GM23338 (cell line): ENCODE measurements around the gene SFPQ. TPM values are rescaled to one million over a fixed set of nuclear protein-coding genes. Genes with fewer than 3 reads are reported as not detected.

Experiments used
- ATAC-seq: fragments of 200-7000 bp; cut with Tn5 transposase; 3 replicates; pipeline ENCODE4 v1.9.1; 2020
- DNase-seq: peaks from one replicate; pipeline ENCODE4 v3.0.0-alpha.2; 2015; ENCODE audit warnings: low spot score
- H2AFZ ChIP-seq: fragments of 200-600 bp; sonication (generic); 2 replicates; pipeline ENCODE4 v1.8.0; 2016; ENCODE audit warnings: antibody characterized with exemption, mild to moderate bottlenecking, moderate library complexity
- H3F3A ChIP-seq: fragments of 200-600 bp; sonication (generic); replicated peaks from 2 replicates; pipeline ENCODE4 v1.8.0; 2017; ENCODE audit warnings: antibody characterized with exemption, mixed run types, low read depth
- H3K27ac ChIP-seq: fragments of 200-600 bp; sonication (generic); 2 replicates; pipeline ENCODE4 v1.6.1; 2016; ENCODE audit warnings: low read depth
- H3K27me3 ChIP-seq: fragments of 200-600 bp; sonication (generic); 2 replicates; pipeline ENCODE4 v1.8.0; 2016; ENCODE audit warnings: mild to moderate bottlenecking, mixed run types, moderate library complexity; ENCODE audit not compliant: insufficient read depth
- H3K36me3 ChIP-seq: fragments of 200-600 bp; sonication (generic); 2 replicates; pipeline ENCODE4 v1.8.0; 2016; ENCODE audit warnings: mild to moderate bottlenecking; ENCODE audit not compliant: insufficient read depth
- H3K4me1 ChIP-seq: fragments of 200-600 bp; sonication (generic); 2 replicates; pipeline ENCODE4 v1.8.0; 2016; ENCODE audit warnings: mild to moderate bottlenecking, moderate library complexity; ENCODE audit not compliant: insufficient read depth
- H3K4me2 ChIP-seq: fragments of 200-600 bp; sonication (generic); 2 replicates; pipeline ENCODE4 v1.7.1; 2017; ENCODE audit warnings: mixed run types
- H3K4me3 ChIP-seq: fragments of 200-600 bp; sonication (generic); 2 replicates; pipeline ENCODE4 v1.6.1; 2016; ENCODE audit warnings: mixed run types
- H3K79me2 ChIP-seq: fragments of 200-600 bp; sonication (generic); replicated peaks from 2 replicates; pipeline ENCODE4 v1.8.0; 2017; ENCODE audit warnings: mild to moderate bottlenecking; ENCODE audit not compliant: insufficient read depth
- H3K9me2 ChIP-seq: fragments of 200-600 bp; sonication (generic); 2 replicates; pipeline ENCODE4 v1.8.0; 2017; ENCODE audit not compliant: insufficient read depth
- H4K20me1 ChIP-seq: fragments of 200-600 bp; sonication (generic); replicated peaks from 2 replicates; pipeline ENCODE4 v1.8.0; 2017; ENCODE audit warnings: mild to moderate bottlenecking; ENCODE audit not compliant: insufficient read depth
- H3K27ac Mint-ChIP-seq: 2 replicates; pipeline ENCODE4 v1.8.0; 2020; ENCODE audit warnings: inconsistent platforms, mild to moderate bottlenecking, moderate library complexity, mixed read lengths
- H3K27me3 Mint-ChIP-seq: 3 replicates; pipeline ENCODE4 v1.8.0; 2022; ENCODE audit warnings: low read depth, mild to moderate bottlenecking, moderate library complexity, mixed read lengths, inconsistent platforms; ENCODE audit not compliant: insufficient read depth, poor library complexity
- H3K36me3 Mint-ChIP-seq: 3 replicates; pipeline ENCODE4 v1.8.0; 2021; ENCODE audit warnings: low read depth, mild to moderate bottlenecking, inconsistent platforms, moderate library complexity, mixed read lengths
- H3K4me1 Mint-ChIP-seq: 3 replicates; pipeline ENCODE4 v1.8.0; 2020; ENCODE audit warnings: mild to moderate bottlenecking, inconsistent platforms, mixed read lengths
- H3K4me3 Mint-ChIP-seq: 3 replicates; pipeline ENCODE4 v1.8.0; 2021; ENCODE audit warnings: moderate library complexity, mild to moderate bottlenecking, inconsistent platforms, mixed read lengths
- H3K9me3 Mint-ChIP-seq: 3 replicates; pipeline ENCODE4 v1.8.0; 2020; ENCODE audit warnings: moderate library complexity, mild to moderate bottlenecking, inconsistent platforms, mixed read lengths
- CREB1 ChIP-seq: fragments of 250-450 bp; sonication (Bioruptor Pico); IDR thresholded peaks from 2 replicates; pipeline ENCODE4 v1.5.0; 2020; ENCODE audit warnings: low read depth, mild to moderate bottlenecking, moderate library complexity
- CTCF ChIP-seq, 2 experiments: fragments of 200-600 bp in 1 of 2; sonication (generic) in 1 of 2; conservative IDR thresholded peaks; 2 replicates each; pipeline versions ENCODE4 v1.5.1 to v1.6.1; 2016 to 2017; ENCODE audit warnings: antibody characterized with exemption in 2 of 2, low read depth in 2 of 2, mild to moderate bottlenecking in 2 of 2, moderate library complexity in 1 of 2
- EZH2 ChIP-seq: fragments of 200-600 bp; sonication (generic); IDR thresholded peaks from one replicate; pipeline ENCODE4 v1.8.0; 2017; ENCODE audit warnings: antibody characterized with exemption, mild to moderate bottlenecking, low read depth; ENCODE audit not compliant: unreplicated experiment
- EZH2phosphoT487 ChIP-seq: fragments of 200-600 bp; sonication (generic); IDR thresholded peaks from one replicate; pipeline ENCODE4 v1.8.1; 2018; ENCODE audit warnings: antibody characterized with exemption; ENCODE audit not compliant: unreplicated experiment
- JUNB ChIP-seq: IDR thresholded peaks from one replicate; pipeline ENCODE4 v1.6.1; 2016; ENCODE audit warnings: antibody characterized with exemption; ENCODE audit not compliant: unreplicated experiment
- NANOG ChIP-seq: IDR thresholded peaks from 2 replicates; pipeline ENCODE4 v1.6.1; 2016; ENCODE audit warnings: antibody characterized with exemption, borderline replicate concordance
- POLR2AphosphoS5 ChIP-seq: IDR thresholded peaks from 2 replicates; pipeline ENCODE4 v1.6.1; 2016; ENCODE audit warnings: antibody characterized with exemption, low read depth
- REST ChIP-seq: IDR thresholded peaks from one replicate; pipeline ENCODE4 v1.6.1; 2018; ENCODE audit warnings: antibody characterized with exemption; ENCODE audit not compliant: unreplicated experiment
- STAT1 ChIP-seq: IDR thresholded peaks from one replicate; pipeline ENCODE4 v1.6.1; 2016; ENCODE audit warnings: antibody characterized with exemption; ENCODE audit not compliant: unreplicated experiment
- ZNF114 ChIP-seq: fragments of 250-450 bp; sonication (Bioruptor Pico); IDR thresholded peaks from 2 replicates; pipeline ENCODE4 v1.5.0; 2020; ENCODE audit warnings: mild to moderate bottlenecking, moderate library complexity
- ZNF331 ChIP-seq: fragments of 250-450 bp; sonication (Bioruptor Pico); IDR thresholded peaks from 2 replicates; pipeline ENCODE4 v1.5.0; 2020; ENCODE audit warnings: low read depth, mild to moderate bottlenecking, moderate library complexity
- ZNF462 ChIP-seq: fragments of 250-450 bp; sonication (Bioruptor Pico); IDR thresholded peaks from 2 replicates; pipeline ENCODE4 v1.5.0; 2020; ENCODE audit warnings: mild to moderate bottlenecking, moderate library complexity
- polyA plus RNA-seq: library from polyadenylated mRNA; unstranded; fragments of >200 nt; fragmentation: Nextera tagmentation; extraction: Ambion mirVana; gene quantifications from 2 replicates; pipeline ENCODE4 v1.2.1, GENCODE V29; 2016
- total RNA-seq: library from RNA; depleted of rRNA; stranded (reverse); fragments of >200 nt; shearing (Covaris generic); gene quantifications from 2 replicates; pipeline ENCODE4 v1.2.3, GENCODE V29; 2014
- TF ChIP-seq, protein P1 (sequence below): IDR thresholded peaks from 2 replicates; pipeline ENCODE4 v1.6.1; 2016; ENCODE audit warnings: antibody characterized with exemption

The SFPQ gene
- total and polyA plus RNA-seq, 2 experiments from 2014 or later, result 258 to 352 TPM

GRCh38 chr1:35184495-35185199, 8.3 kb downstream of the SFPQ start:
- Histone ChIP-seq H4K20me1 (peaks cover 87% of the 10 kb centered on the region), H3K4me1 (no peaks in the 10 kb centered on the region; the same call in 1 of the 2 replicates), H3K27ac (no peak overlapping the region), H3K79me2 (peaks cover 100% of the 10 kb centered on the region), H3K36me3 (peaks cover 99% of the 10 kb centered on the region), H3K4me3 (no peak overlapping the region), H2AFZ (no peak overlapping the region), H3F3A (peaks cover 67% of the 10 kb centered on the region), H3K9me2 (no peaks in the 10 kb centered on the region), H3K4me2 (no peak overlapping the region), H3K27me3 (no peaks in the 10 kb centered on the region)
- Mint-ChIP-seq H3K9me3 (no peaks in the 10 kb centered on the region), H3K4me3 (no peak overlapping the region), H3K4me1 (peaks cover 44% of the 10 kb centered on the region), H3K27ac (no peak overlapping the region), H3K36me3 (peaks cover 100% of the 10 kb centered on the region), H3K27me3 (peaks cover 11% of the 10 kb centered on the region)
- no peak for DNase-seq
- TF ChIP-seq EZH2, result no peak
- no peak for TF ChIP-seq NANOG
- TF ChIP-seq ZNF114 (CRISPR knock-in tag), result no peak
- no peak for TF ChIP-seq REST
- no peak for TF ChIP-seq JUNB
- no peak for TF ChIP-seq STAT1
- TF ChIP-seq ZNF462 (CRISPR knock-in tag), result no peak
- no peak for TF ChIP-seq CTCF (conservative IDR thresholded peaks at IDR 0.05; ENCODE audit: low read depth in 2 of 2)
- TF ChIP-seq, protein P1, sequence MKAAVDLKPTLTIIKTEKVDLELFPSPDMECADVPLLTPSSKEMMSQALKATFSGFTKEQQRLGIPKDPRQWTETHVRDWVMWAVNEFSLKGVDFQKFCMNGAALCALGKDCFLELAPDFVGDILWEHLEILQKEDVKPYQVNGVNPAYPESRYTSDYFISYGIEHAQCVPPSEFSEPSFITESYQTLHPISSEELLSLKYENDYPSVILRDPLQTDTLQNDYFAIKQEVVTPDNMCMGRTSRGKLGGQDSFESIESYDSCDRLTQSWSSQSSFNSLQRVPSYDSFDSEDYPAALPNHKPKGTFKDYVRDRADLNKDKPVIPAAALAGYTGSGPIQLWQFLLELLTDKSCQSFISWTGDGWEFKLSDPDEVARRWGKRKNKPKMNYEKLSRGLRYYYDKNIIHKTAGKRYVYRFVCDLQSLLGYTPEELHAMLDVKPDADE, result no peak
- TF ChIP-seq ZNF331 (CRISPR knock-in tag), result no peak
- TF ChIP-seq EZH2phosphoT487, result no peak
- TF ChIP-seq CREB1, result no peak
- no peak for TF ChIP-seq POLR2AphosphoS5
- ATAC-seq, result no peak
